GM12865 (cell line): ENCODE data around the gene ATOSA.

Source experiments
- DNase-seq: peaks from one replicate; pipeline ENCODE4 v3.0.0; 2010; ENCODE audit warnings: low read depth
- H3K4me3 ChIP-seq: 2 replicates; pipeline ENCODE4 v1.5.1; 2011; ENCODE audit warnings: mild to moderate bottlenecking, low read depth, low read length, control low read depth
- TF ChIP-seq, protein P1 (sequence below): IDR thresholded peaks from 2 replicates; pipeline ENCODE4 v1.5.1; 2011; ENCODE audit warnings: low read length, control low read depth, low read depth, inconsistent platforms; ENCODE audit not compliant: insufficient read depth; ENCODE audit errors: missing control alignments

ATOSA gene

GRCh38 chr15:52689562-52689961 lies 10.4 kb upstream of the ATOSA start:
- H3K4me3 ChIP-seq = no peak overlapping the region
- no peak for DNase-seq
- TF ChIP-seq, protein P1, sequence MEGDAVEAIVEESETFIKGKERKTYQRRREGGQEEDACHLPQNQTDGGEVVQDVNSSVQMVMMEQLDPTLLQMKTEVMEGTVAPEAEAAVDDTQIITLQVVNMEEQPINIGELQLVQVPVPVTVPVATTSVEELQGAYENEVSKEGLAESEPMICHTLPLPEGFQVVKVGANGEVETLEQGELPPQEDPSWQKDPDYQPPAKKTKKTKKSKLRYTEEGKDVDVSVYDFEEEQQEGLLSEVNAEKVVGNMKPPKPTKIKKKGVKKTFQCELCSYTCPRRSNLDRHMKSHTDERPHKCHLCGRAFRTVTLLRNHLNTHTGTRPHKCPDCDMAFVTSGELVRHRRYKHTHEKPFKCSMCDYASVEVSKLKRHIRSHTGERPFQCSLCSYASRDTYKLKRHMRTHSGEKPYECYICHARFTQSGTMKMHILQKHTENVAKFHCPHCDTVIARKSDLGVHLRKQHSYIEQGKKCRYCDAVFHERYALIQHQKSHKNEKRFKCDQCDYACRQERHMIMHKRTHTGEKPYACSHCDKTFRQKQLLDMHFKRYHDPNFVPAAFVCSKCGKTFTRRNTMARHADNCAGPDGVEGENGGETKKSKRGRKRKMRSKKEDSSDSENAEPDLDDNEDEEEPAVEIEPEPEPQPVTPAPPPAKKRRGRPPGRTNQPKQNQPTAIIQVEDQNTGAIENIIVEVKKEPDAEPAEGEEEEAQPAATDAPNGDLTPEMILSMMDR = no peak

DNA sequence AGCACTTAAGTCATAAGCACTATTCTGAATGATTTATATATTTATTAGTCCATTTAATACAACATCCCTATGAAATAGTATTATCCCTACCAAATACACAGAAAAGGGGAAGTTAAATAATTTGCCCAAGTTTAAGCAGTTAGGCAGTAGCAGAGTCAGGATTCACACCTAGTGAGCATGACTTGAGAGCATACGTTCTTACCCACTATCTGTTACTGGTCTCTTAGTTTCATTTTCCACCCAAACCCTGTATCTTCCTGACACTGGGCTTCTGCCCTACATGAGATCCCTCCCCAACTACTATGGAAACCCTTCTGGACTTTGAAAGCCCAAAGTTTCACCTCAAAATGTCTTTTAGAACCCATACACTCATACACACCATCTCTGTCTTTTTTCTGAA lies 4.4 kb upstream of the ATOSA start:
- peak; percentile 69 for DNase-seq
- TF ChIP-seq, protein P1 = no peak
- H3K4me3 ChIP-seq = no peak overlapping the region

DNA sequence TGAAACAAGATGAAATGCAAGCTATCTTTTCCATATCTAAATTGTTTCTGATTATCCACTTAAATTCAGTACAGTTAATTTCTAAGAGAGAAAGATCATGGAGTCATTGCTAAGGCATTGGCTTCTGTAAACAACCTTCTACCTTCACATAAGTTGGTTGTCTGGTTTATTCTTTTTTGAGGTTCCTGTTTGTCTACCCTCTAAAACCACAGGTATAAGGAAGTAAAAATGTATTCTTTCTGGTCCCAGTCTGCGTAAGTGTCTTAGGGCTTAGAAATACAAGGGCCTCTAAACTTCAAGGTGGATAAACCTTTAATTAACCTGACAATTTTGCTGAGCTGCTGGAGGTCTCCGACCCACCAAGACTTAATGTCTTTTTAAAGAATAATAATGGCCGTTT lies 3.6 kb upstream of the ATOSA start:
- peak; percentile 66 for DNase-seq
- TF ChIP-seq, protein P1 = no peak
- no peak overlapping the region; the same call in 1 of the 2 replicates for H3K4me3 ChIP-seq

DNA sequence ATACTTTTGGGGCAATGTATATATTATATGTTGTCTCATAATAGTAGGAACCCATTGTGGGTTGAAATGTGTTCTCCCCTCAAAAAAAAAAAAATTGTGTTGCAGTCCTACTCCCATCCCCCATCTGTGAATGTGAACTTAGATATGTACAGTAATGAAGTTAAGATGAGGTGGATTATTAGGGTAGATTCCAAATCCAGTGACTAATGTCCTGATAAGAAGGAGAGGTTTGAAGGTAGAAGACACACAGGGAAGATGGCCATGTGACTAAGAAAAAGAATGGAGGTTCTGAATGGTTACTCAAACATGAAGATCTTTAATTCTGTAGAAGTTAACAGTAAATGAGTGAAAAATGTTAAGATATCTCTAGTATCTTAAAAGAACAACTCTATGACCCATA lies 3.0 kb upstream of the ATOSA start:
- TF ChIP-seq, protein P1 = no peak
- H3K4me3 ChIP-seq = no peak overlapping the region
- DNase-seq = no peak

DNA sequence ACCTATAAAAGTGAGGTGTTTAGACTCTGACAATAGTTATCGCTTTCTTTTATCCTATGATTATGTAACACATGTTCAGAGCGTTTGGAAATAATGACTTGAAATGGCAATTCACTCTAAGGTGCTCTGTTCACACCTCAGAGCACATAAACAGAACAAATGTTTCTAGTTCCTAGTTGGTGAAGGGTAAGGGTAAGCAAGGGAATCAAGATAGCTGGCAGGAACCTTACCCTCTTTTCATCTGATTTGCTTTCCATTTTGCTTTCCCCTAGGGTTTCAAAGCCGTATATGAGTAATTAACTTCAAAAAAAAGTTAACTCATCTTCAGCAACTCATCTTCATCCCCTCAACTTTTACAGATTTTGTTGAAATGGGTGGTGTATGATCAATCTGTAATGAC lies 2.3 kb upstream of the ATOSA start:
- H3K4me3 ChIP-seq = no peak overlapping the region
- no peak for DNase-seq
- TF ChIP-seq, protein P1 = no peak

GRCh38 chr15:52680761-52681160 lies 1.6 kb upstream of the ATOSA start:
- no peak for DNase-seq
- no peak overlapping the region for H3K4me3 ChIP-seq
- TF ChIP-seq, protein P1 = no peak

- peak; percentile 9 for DNase-seq
- H3K4me3 ChIP-seq = peak overlapping the region; percentile 85
- TF ChIP-seq, protein P1 = no peak
Measured at GRCh38 chr15:52680041-52680391, 828 bp upstream of the ATOSA start.
